ENCODE data around the gene C1orf210.

C1orf210 gene

GRCh38 chr1:43269627-43270375, 15.6 kb downstream of the C1orf210 start, which contains the start of gene TMEM125:
Gene TMEM125, plus strand, starts transcription at chr1:43269983. Its CDS starts 2,740 bp downstream, at chr1:43272723.
- Histone ChIP-seq H3K4me1 (ENCODE audit: insufficient read depth, low read length) (no peaks in the 10 kb centered on the region), H3K9ac (ENCODE audit: low read length) (no peak within 1 kb of the TSS), H3K36me3 (ENCODE audit: insufficient read depth, low read length) (no peaks in the 10 kb centered on the region), H3K27me3 (ENCODE audit: control insufficient read depth in 1 of 2, insufficient read depth in 2 of 2, low read length in 2 of 2) (peaks cover 4 to 14% of the 10 kb centered on the region in 2 donors), H3K27ac (ENCODE audit: low read depth, low read length) (no peak within 1 kb of the TSS), H3K4me3 (ENCODE audit: low read depth in 1 of 2, low read length in 2 of 2) (no peak within 1 kb of the TSS), H3K9me3 (ENCODE audit: low read length) (no peaks in the 10 kb centered on the region)

- no peak overlapping the region for H3K4me3 ChIP-seq (ENCODE audit: low read depth in 1 of 2, low read length in 2 of 2)
- H3K36me3 ChIP-seq (ENCODE audit: insufficient read depth, low read length), result no peaks in the 10 kb centered on the region
- no peak overlapping the region for H3K27ac ChIP-seq (ENCODE audit: low read depth, low read length)
- no peaks in the 10 kb centered on the region for H3K9me3 ChIP-seq (ENCODE audit: low read length)
- no peaks in the 10 kb centered on the region for H3K4me1 ChIP-seq (ENCODE audit: insufficient read depth, low read length)
- peaks cover 4 to 14% of the 10 kb centered on the region in 2 donors for H3K27me3 ChIP-seq (ENCODE audit: control insufficient read depth in 1 of 2, insufficient read depth in 2 of 2, low read length in 2 of 2)
- no peak overlapping the region for H3K9ac ChIP-seq (ENCODE audit: low read length)
Observed at GRCh38 chr1:43267818-43268425, 17.5 kb downstream of the C1orf210 start.

GRCh38 chr1:43267291-43267805, 18.0 kb downstream of the C1orf210 start:
- Histone ChIP-seq H3K9me3 (ENCODE audit: low read length) (no peaks in the 10 kb centered on the region), H3K36me3 (ENCODE audit: insufficient read depth, low read length) (no peaks in the 10 kb centered on the region), H3K9ac (ENCODE audit: low read length) (no peak overlapping the region), H3K4me3 (ENCODE audit: low read depth in 1 of 2, low read length in 2 of 2) (no peak overlapping the region), H3K27me3 (ENCODE audit: control insufficient read depth in 1 of 2, insufficient read depth in 2 of 2, low read length in 2 of 2) (peaks cover 4 to 14% of the 10 kb centered on the region in 2 donors), H3K27ac (ENCODE audit: low read depth, low read length) (no peak overlapping the region), H3K4me1 (ENCODE audit: insufficient read depth, low read length) (no peaks in the 10 kb centered on the region)

GRCh38 chr1:43266881-43267280, 18.5 kb downstream of the C1orf210 start:
- H3K9ac ChIP-seq (ENCODE audit: low read length), result no peak overlapping the region
- no peaks in the 10 kb centered on the region for H3K36me3 ChIP-seq (ENCODE audit: insufficient read depth, low read length)
- H3K27me3 ChIP-seq (ENCODE audit: control insufficient read depth in 1 of 2, insufficient read depth in 2 of 2, low read length in 2 of 2), result peaks cover 4 to 14% of the 10 kb centered on the region in 2 donors
- no peaks in the 10 kb centered on the region for H3K9me3 ChIP-seq (ENCODE audit: low read length)
- no peak overlapping the region for H3K27ac ChIP-seq (ENCODE audit: low read depth, low read length)
- H3K4me3 ChIP-seq (ENCODE audit: low read depth in 1 of 2, low read length in 2 of 2), result no peak overlapping the region
- H3K4me1 ChIP-seq (ENCODE audit: insufficient read depth, low read length), result no peaks in the 10 kb centered on the region

- Histone ChIP-seq H3K9me3 (ENCODE audit: low read length) (no peaks in the 10 kb centered on the region), H3K4me1 (ENCODE audit: insufficient read depth, low read length) (no peaks in the 10 kb centered on the region), H3K36me3 (ENCODE audit: insufficient read depth, low read length) (no peaks in the 10 kb centered on the region), H3K9ac (ENCODE audit: low read length) (no peak overlapping the region), H3K27me3 (ENCODE audit: control insufficient read depth in 1 of 2, insufficient read depth in 2 of 2, low read length in 2 of 2) (peaks cover 0 to 8% of the 10 kb centered on the region in 2 donors), H3K4me3 (ENCODE audit: low read depth in 1 of 2, low read length in 2 of 2) (no peak overlapping the region), H3K27ac (ENCODE audit: low read depth, low read length) (no peak overlapping the region)
Observed at GRCh38 chr1:43265431-43265830, 19.9 kb downstream of the C1orf210 start.

- Histone ChIP-seq H3K9me3 (ENCODE audit: low read length) (no peaks in the 10 kb centered on the region), H3K4me3 (ENCODE audit: low read depth in 1 of 2, low read length in 2 of 2) (no peak overlapping the region), H3K9ac (ENCODE audit: low read length) (no peak overlapping the region), H3K36me3 (ENCODE audit: insufficient read depth, low read length) (no peaks in the 10 kb centered on the region), H3K27me3 (ENCODE audit: control insufficient read depth in 1 of 2, insufficient read depth in 2 of 2, low read length in 2 of 2) (no peaks in the 10 kb centered on the region), H3K27ac (ENCODE audit: low read depth, low read length) (no peak overlapping the region), H3K4me1 (ENCODE audit: insufficient read depth, low read length) (no peaks in the 10 kb centered on the region)
Observed at GRCh38 chr1:43258370-43258769, 27.0 kb downstream of the C1orf210 start.

- no peaks in the 10 kb centered on the region for H3K9me3 ChIP-seq (ENCODE audit: low read length)
- H3K27ac ChIP-seq (ENCODE audit: low read depth, low read length), result no peak overlapping the region
- no peak overlapping the region for H3K4me3 ChIP-seq (ENCODE audit: low read depth in 1 of 2, low read length in 2 of 2)
- no peaks in the 10 kb centered on the region for H3K4me1 ChIP-seq (ENCODE audit: insufficient read depth, low read length)
- no peaks in the 10 kb centered on the region for H3K27me3 ChIP-seq (ENCODE audit: control insufficient read depth in 1 of 2, insufficient read depth in 2 of 2, low read length in 2 of 2)
- no peak overlapping the region for H3K9ac ChIP-seq (ENCODE audit: low read length)
- no peaks in the 10 kb centered on the region for H3K36me3 ChIP-seq (ENCODE audit: insufficient read depth, low read length)
Observed at GRCh38 chr1:43256675-43257570, 28.5 kb downstream of the C1orf210 start.

GRCh38 chr1:43255438-43256210, 29.8 kb downstream of the C1orf210 start:
- Histone ChIP-seq H3K27ac (ENCODE audit: low read depth, low read length) (no peak overlapping the region), H3K9ac (ENCODE audit: low read length) (no peak overlapping the region)

GRCh38 chr1:43253876-43254275, 31.5 kb downstream of the C1orf210 start:
- Histone ChIP-seq H3K4me1 (ENCODE audit: insufficient read depth, low read length) (no peaks in the 10 kb centered on the region), H3K27ac (ENCODE audit: low read depth, low read length) (no peak overlapping the region), H3K9ac (ENCODE audit: low read length) (no peak overlapping the region), H3K4me3 (ENCODE audit: low read depth in 1 of 2, low read length in 2 of 2) (no peak overlapping the region), H3K9me3 (ENCODE audit: low read length) (no peaks in the 10 kb centered on the region), H3K27me3 (ENCODE audit: control insufficient read depth in 1 of 2, insufficient read depth in 2 of 2, low read length in 2 of 2) (no peaks in the 10 kb centered on the region), H3K36me3 (ENCODE audit: insufficient read depth, low read length) (no peaks in the 10 kb centered on the region)

More at GRCh38 chr1:43255438-43256210, 29.8 kb downstream of the C1orf210 start:
- H3K9me3 ChIP-seq (ENCODE audit: low read length), result no peaks in the 10 kb centered on the region
- H3K36me3 ChIP-seq (ENCODE audit: insufficient read depth, low read length), result no peaks in the 10 kb centered on the region
- no peaks in the 10 kb centered on the region for H3K4me1 ChIP-seq (ENCODE audit: insufficient read depth, low read length)
- H3K4me3 ChIP-seq (ENCODE audit: low read depth in 1 of 2, low read length in 2 of 2), result no peak overlapping the region
- H3K27me3 ChIP-seq (ENCODE audit: control insufficient read depth in 1 of 2, insufficient read depth in 2 of 2, low read length in 2 of 2), result no peaks in the 10 kb centered on the region

- Histone ChIP-seq H3K27me3 (ENCODE audit: control insufficient read depth in 1 of 2, insufficient read depth in 2 of 2, low read length in 2 of 2) (no peaks in the 10 kb centered on the region), H3K4me3 (ENCODE audit: low read depth in 1 of 2, low read length in 2 of 2) (no peak overlapping the region), H3K9ac (ENCODE audit: low read length) (no peak overlapping the region), H3K9me3 (ENCODE audit: low read length) (no peaks in the 10 kb centered on the region), H3K27ac (ENCODE audit: low read depth, low read length) (no peak overlapping the region), H3K36me3 (ENCODE audit: insufficient read depth, low read length) (no peaks in the 10 kb centered on the region), H3K4me1 (ENCODE audit: insufficient read depth, low read length) (no peaks in the 10 kb centered on the region)
Observed at GRCh38 chr1:43253173-43253572, 32.2 kb downstream of the C1orf210 start.
